Mucosa of descending colon (tissue), 3 donors: ENCODE results near the gene OSBPL10. TPM values are rescaled to one million over a fixed set of nuclear protein-coding genes. Genes with fewer than 3 reads are reported as not detected.

Source experiments
- ATAC-seq: fragments of 200-7000 bp; cut with Tn5 transposase; one replicate; pipeline ENCODE4 v1.9.1; 2020; ENCODE audit warnings: mild to moderate bottlenecking, moderate library complexity
- DNase-seq, 3 donors: peaks; one replicate each; pipeline ENCODE4 v3.0.0-alpha.2; 2020
- H3K36me3 ChIP-seq: fragments of 200-600 bp; one replicate; pipeline ENCODE4 v1.8.0; 2021; ENCODE audit warnings: low read depth, mild to moderate bottlenecking
- H3K4me1 ChIP-seq: fragments of 200-600 bp; one replicate; pipeline ENCODE4 v1.8.0; 2021; ENCODE audit warnings: low read depth, mild to moderate bottlenecking
- H3K4me3 ChIP-seq: fragments of 200-600 bp; one replicate; pipeline ENCODE4 v1.8.0; 2021; ENCODE audit warnings: mild to moderate bottlenecking
- H3K9me3 ChIP-seq: fragments of 200-600 bp; one replicate; pipeline ENCODE4 v1.8.0; 2021; ENCODE audit warnings: mild to moderate bottlenecking
- CTCF ChIP-seq: fragments of 200-600 bp; IDR thresholded peaks from one replicate; pipeline ENCODE4 v1.8.0; 2022; ENCODE audit warnings: antibody characterized with exemption, mild to moderate bottlenecking
- intact Hi-C, 2 donors: fragments of 100-400 bp; cut with DNase I in 1 of 2; cut with micrococcal nuclease in 1 of 2; formaldehyde crosslinking; loops; one replicate each; pipeline versions ENCODE4 v1.11.0 to v1.11.1; 2022; cut with DNase I, micrococcal nuclease
- total RNA-seq, 3 donors: library from RNA; stranded (reverse); fragmentation: NEBNext Ultra II Directional in 2 of 3; extraction: Animal tissue kit (Norgen Biotek cat#: 25700) in 2 of 3; gene quantifications; one replicate each; pipeline versions ENCODE4 v1.2.1 to v1.2.4, GENCODE V29; 2021 to 2023
- donor health status: DM: no; HTN: no; CAD: no; lungs with moderate emphysema.
- donor health status: DM: no; HTN: no; CAD: no.
- donor health status: DM: no; HTN: yes; CAD: no.

The OSBPL10 gene
- total RNA-seq, 3 donors from 2014 or later, result 15.7 to 23.9 (median 16.6) TPM

GRCh38 chr3:31714495-31715280, 266.4 kb downstream of the OSBPL10 start:
- Histone ChIP-seq H3K4me1 (no peaks in the 10 kb centered on the region), H3K4me3 (no peak overlapping the region), H3K36me3 (no peaks in the 10 kb centered on the region), H3K9me3 (no peaks in the 10 kb centered on the region)
- no peak for DNase-seq
- intact Hi-C loops, result no loop called here
- no peak for ATAC-seq
- TF ChIP-seq CTCF, result no peak

GRCh38 chr3:31713816-31714215, 267.2 kb downstream of the OSBPL10 start:
- TF ChIP-seq CTCF, result no peak
- Histone ChIP-seq H3K4me3 (no peak overlapping the region), H3K4me1 (no peaks in the 10 kb centered on the region), H3K9me3 (no peaks in the 10 kb centered on the region), H3K36me3 (no peaks in the 10 kb centered on the region)
- intact Hi-C loops, result no loop called here
- ATAC-seq, result no peak
- no peak for DNase-seq

- Histone ChIP-seq H3K4me3 (no peak overlapping the region), H3K36me3 (no peaks in the 10 kb centered on the region), H3K9me3 (no peaks in the 10 kb centered on the region), H3K4me1 (no peaks in the 10 kb centered on the region)
- DNase-seq (no peak), ATAC-seq (peak; percentile 22)
- intact Hi-C loops, result no loop called here
- no peak for TF ChIP-seq CTCF
Observed at GRCh38 chr3:31710123-31710803, 270.8 kb downstream of the OSBPL10 start.

- ATAC-seq (no peak), DNase-seq (no peak)
- Histone ChIP-seq H3K36me3 (no peaks in the 10 kb centered on the region), H3K9me3 (no peaks in the 10 kb centered on the region), H3K4me1 (peaks cover 7% of the 10 kb centered on the region), H3K4me3 (no peak overlapping the region)
- TF ChIP-seq CTCF, result no peak
- intact Hi-C loops, result no loop called here
Observed at GRCh38 chr3:31709526-31709925, 271.5 kb downstream of the OSBPL10 start.

DNA sequence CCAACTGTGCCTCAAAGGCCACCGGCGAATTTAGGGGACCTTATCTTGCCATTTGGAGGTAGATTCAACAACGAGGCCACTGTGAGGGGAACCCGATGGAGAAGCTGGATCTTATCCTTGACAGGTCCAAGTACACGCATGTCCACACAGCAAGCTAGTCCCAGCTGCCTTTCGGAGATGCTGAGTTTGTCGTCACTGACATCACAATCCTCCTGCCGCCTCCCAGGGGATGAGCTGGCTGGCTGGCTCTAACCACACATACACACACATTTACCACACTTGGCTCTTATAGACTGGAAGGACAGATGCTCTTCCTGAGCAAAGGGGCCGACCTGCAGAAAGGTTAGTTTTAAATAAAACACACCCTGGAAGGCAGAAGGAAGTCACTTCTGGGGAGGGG, 272.1 kb downstream of the OSBPL10 start:
- ATAC-seq, result no peak
- no peak overlapping the region for H3K4me3 ChIP-seq
- no peak for TF ChIP-seq CTCF
- H3K4me1 ChIP-seq, result peaks cover 12% of the 10 kb centered on the region
- intact Hi-C loops, result no loop called here
- no peaks in the 10 kb centered on the region for H3K9me3 ChIP-seq
- DNase-seq, result no peak
- no peaks in the 10 kb centered on the region for H3K36me3 ChIP-seq
